Hepatocyte (in vitro differentiated cells): Measurements from ENCODE around the gene IL2RA. TPM values are rescaled to one million over a fixed set of nuclear protein-coding genes. Genes with fewer than 3 reads are reported as not detected.

Source experiments
- DNase-seq: peaks from one replicate; pipeline ENCODE4 v3.0.0-alpha.2; 2016; ENCODE audit warnings: low spot score
- H2AFZ ChIP-seq: fragments of 200-600 bp; sonication (generic); 2 replicates; pipeline ENCODE4 v1.6.0; 2016; ENCODE audit warnings: antibody characterized with exemption, mild to moderate bottlenecking
- H3K27ac ChIP-seq: fragments of 200-600 bp; sonication (generic); 2 replicates; pipeline ENCODE4 v1.5.1; 2016; ENCODE audit warnings: mild to moderate bottlenecking
- H3K27me3 ChIP-seq: fragments of 200-600 bp; sonication (generic); 2 replicates; pipeline ENCODE4 v1.6.1; 2016
- H3K36me3 ChIP-seq: fragments of 200-600 bp; sonication (generic); replicated peaks from 2 replicates; pipeline ENCODE4 v1.5.1; 2016; ENCODE audit warnings: low read depth; ENCODE audit not compliant: insufficient read depth
- H3K4me1 ChIP-seq: fragments of 200-600 bp; sonication (generic); 2 replicates; pipeline ENCODE4 v1.5.1; 2016; ENCODE audit warnings: mild to moderate bottlenecking, moderate library complexity; ENCODE audit not compliant: insufficient read depth
- H3K4me2 ChIP-seq: fragments of 200-600 bp; sonication (generic); 2 replicates; pipeline ENCODE4 v1.6.0; 2016
- H3K4me3 ChIP-seq: fragments of 200-600 bp; sonication (generic); 2 replicates; pipeline ENCODE4 v1.5.1; 2016; ENCODE audit warnings: mild to moderate bottlenecking
- H3K79me2 ChIP-seq: fragments of 200-600 bp; sonication (generic); 2 replicates; pipeline ENCODE4 v1.6.0; 2017; ENCODE audit warnings: mild to moderate bottlenecking
- H3K9me2 ChIP-seq: fragments of 200-600 bp; sonication (generic); replicated peaks from 2 replicates; pipeline ENCODE4 v1.6.0; 2017; ENCODE audit warnings: mild to moderate bottlenecking; ENCODE audit not compliant: insufficient read depth
- H3K9me3 ChIP-seq: fragments of 200-600 bp; sonication (generic); 2 replicates; pipeline ENCODE4 v1.5.1; 2016; ENCODE audit warnings: low read depth, mild to moderate bottlenecking
- H4K20me1 ChIP-seq: fragments of 200-600 bp; sonication (generic); 2 replicates; pipeline ENCODE4 v1.6.0; 2016; ENCODE audit warnings: mild to moderate bottlenecking; ENCODE audit not compliant: insufficient read depth, poor library complexity, severe bottlenecking
- CTCF ChIP-seq: fragments of 200-600 bp; sonication (generic); IDR thresholded peaks from 2 replicates; pipeline ENCODE4 v1.5.1; 2016; ENCODE audit warnings: antibody characterized with exemption, mild to moderate bottlenecking; ENCODE audit not compliant: poor library complexity
- EZH2 ChIP-seq: fragments of 200-600 bp; sonication (generic); IDR thresholded peaks from 2 replicates; pipeline ENCODE4 v1.6.1; 2016; ENCODE audit warnings: antibody characterized with exemption, mild to moderate bottlenecking, borderline replicate concordance
- EZH2phosphoT487 ChIP-seq: fragments of 200-600 bp; sonication (generic); IDR thresholded peaks from one replicate; pipeline ENCODE4 v1.6.1; 2018; ENCODE audit warnings: antibody characterized with exemption, mild to moderate bottlenecking, low read depth, moderate library complexity; ENCODE audit not compliant: unreplicated experiment, severe bottlenecking
- WGBS: methylation state at CpG from one replicate; pipeline ENCODE4 v1.1.6; 2016; ENCODE audit warnings: low lambda C conversion rate; ENCODE audit errors: missing lambda C conversion rate; 5-methylcytosine and 5-hydroxymethylcytosine counted together
- polyA plus RNA-seq: library from polyadenylated mRNA; unstranded; fragments of >200 nt; fragmentation: Nextera tagmentation; extraction: Ambion mirVana; gene quantifications from 2 replicates; pipeline ENCODE4 v1.2.1, GENCODE V29; 2016
- total RNA-seq: library from RNA; depleted of rRNA; stranded (reverse); fragments of >200 nt; gene quantifications from 2 replicates; pipeline ENCODE4 v1.2.3, GENCODE V29; 2014

The IL2RA gene
- total and polyA plus RNA-seq, 2 experiments from 2014 or later = not detected

DNA sequence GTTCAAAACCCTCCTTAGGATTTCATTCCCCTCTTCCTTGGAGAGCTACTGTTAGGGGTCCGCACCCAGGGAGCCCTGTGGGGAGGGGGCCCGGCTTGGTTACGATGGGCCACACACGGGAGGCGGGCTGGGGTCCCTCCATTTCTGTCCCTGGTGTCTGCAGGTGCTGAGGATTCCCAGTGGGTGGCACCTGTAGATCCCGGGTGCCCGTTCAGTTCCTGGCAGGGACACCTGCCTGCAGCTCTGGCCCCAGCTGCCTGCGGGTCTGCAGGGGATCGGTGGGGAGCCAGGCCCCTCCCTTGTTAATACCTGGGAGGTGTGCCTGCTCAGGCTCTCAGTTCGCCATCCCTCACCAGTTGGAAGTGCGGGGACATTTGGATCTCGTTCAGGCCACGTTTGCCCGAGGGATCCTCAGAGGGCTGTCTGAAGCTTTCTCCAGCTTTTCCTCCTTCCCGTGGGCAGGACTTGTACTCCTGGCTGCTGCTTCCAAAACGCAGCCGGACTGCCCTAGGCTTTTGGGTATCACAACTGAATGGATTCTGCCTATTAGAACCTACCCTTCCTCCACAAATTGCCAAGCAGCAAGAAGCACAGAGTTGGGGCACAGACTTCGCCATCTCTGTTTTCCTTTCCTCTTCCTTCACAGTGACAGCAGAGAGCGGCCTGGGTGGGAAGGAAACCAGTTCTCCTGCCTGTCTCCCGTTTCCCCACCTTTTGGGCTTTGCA lies 62.6 kb downstream of the IL2RA start:
- no peak for TF ChIP-seq CTCF
- TF ChIP-seq EZH2phosphoT487 = no peak
- TF ChIP-seq EZH2 = no peak
- H4K20me1 ChIP-seq = no peaks in the 10 kb centered on the region
- no peaks in the 10 kb centered on the region for H3K36me3 ChIP-seq
- no peaks in the 10 kb centered on the region for H3K9me3 ChIP-seq
- H2AFZ ChIP-seq = no peak overlapping the region
- no peak overlapping the region for H3K27ac ChIP-seq
- no peaks in the 10 kb centered on the region for H3K4me1 ChIP-seq
- DNase-seq = no peak
- no peaks in the 10 kb centered on the region for H3K79me2 ChIP-seq
- no peak overlapping the region for H3K4me2 ChIP-seq
- H3K9me2 ChIP-seq = no peaks in the 10 kb centered on the region
- WGBS = 90% methylated on average over 20 of the region's 20 CpGs
- no peak overlapping the region for H3K4me3 ChIP-seq
- H3K27me3 ChIP-seq = no peaks in the 10 kb centered on the region

DNA sequence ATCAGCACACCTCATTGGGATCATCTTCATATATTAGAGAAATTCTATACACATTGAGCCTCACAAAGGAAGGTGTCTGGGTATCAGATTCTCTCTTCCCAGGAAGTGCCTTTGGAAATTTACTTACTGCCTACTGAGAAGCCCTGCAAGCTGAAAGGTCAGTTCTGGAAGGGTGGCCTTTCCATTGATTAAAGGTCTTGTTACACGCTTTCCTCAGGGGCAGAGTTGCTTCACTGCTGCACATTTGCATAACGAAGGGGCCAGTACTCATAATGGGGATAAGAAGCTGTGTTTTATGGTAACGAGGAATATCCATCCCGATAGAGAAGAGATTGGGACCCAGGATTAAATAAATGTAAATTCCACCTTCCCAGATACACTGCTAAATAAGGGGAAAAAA lies 65.5 kb downstream of the IL2RA start:
- no peaks in the 10 kb centered on the region for H3K9me2 ChIP-seq

DNA sequence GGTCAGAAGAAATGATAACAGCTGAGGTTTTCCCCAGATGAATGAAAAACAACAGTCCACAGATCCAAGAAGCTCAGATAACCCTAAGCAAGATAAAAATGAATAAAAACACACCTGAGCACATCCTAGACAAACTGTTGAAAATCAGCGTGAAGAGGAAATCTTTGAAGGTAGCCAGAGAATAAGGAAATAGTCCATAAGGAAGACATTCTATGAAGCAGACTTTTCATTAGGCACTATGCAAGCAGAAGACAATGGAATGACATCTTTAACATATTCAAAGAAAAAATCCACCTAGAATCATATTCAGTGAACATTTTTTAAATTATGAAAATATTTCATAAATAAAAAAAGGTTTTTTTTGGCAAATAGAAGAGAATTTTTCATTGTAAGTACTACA lies 69.8 kb downstream of the IL2RA start:
- H3K27ac ChIP-seq = no peak overlapping the region
- no peaks in the 10 kb centered on the region for H3K4me1 ChIP-seq
- no peak overlapping the region for H3K4me3 ChIP-seq
- H3K9me2 ChIP-seq = no peaks in the 10 kb centered on the region
- no peaks in the 10 kb centered on the region for H4K20me1 ChIP-seq
- no peaks in the 10 kb centered on the region for H3K9me3 ChIP-seq
- WGBS = 97% methylated on average over 1 of the region's 1 CpG
- no peak overlapping the region for H3K4me2 ChIP-seq
- TF ChIP-seq EZH2phosphoT487 = no peak
- no peak for DNase-seq
- no peak overlapping the region for H2AFZ ChIP-seq
- H3K36me3 ChIP-seq = no peaks in the 10 kb centered on the region
- no peaks in the 10 kb centered on the region for H3K27me3 ChIP-seq
- H3K79me2 ChIP-seq = no peaks in the 10 kb centered on the region

More for the DNA sequence above, 65.5 kb downstream of the IL2RA start:
- Histone ChIP-seq H3K4me1 (no peaks in the 10 kb centered on the region), H3K4me3 (no peak overlapping the region), H3K36me3 (no peaks in the 10 kb centered on the region), H3K9me3 (no peaks in the 10 kb centered on the region), H3K79me2 (no peaks in the 10 kb centered on the region), H3K27me3 (no peaks in the 10 kb centered on the region), H3K27ac (no peak overlapping the region), H2AFZ (no peak overlapping the region), H3K4me2 (no peak overlapping the region), H4K20me1 (no peaks in the 10 kb centered on the region)
- TF ChIP-seq EZH2phosphoT487 (no peak), CTCF (no peak), EZH2 (no peak)
- DNase-seq = no peak
- WGBS = 66% methylated on average over 4 of the region's 4 CpGs

- no peak overlapping the region for H3K4me3 ChIP-seq
- H4K20me1 ChIP-seq = no peaks in the 10 kb centered on the region
- no peaks in the 10 kb centered on the region for H3K36me3 ChIP-seq
- no peaks in the 10 kb centered on the region for H3K27me3 ChIP-seq
- no peak overlapping the region for H3K4me2 ChIP-seq
- H3K27ac ChIP-seq = no peak overlapping the region
- H3K9me2 ChIP-seq = no peaks in the 10 kb centered on the region
- no peak overlapping the region for H2AFZ ChIP-seq
- TF ChIP-seq EZH2phosphoT487 (no peak), EZH2 (no peak), CTCF (no peak)
- no peaks in the 10 kb centered on the region for H3K4me1 ChIP-seq
- no peak for DNase-seq
- no peaks in the 10 kb centered on the region for H3K9me3 ChIP-seq
- H3K79me2 ChIP-seq = no peaks in the 10 kb centered on the region
Observed at GRCh38 chr10:5991708-5992107, 70.5 kb downstream of the IL2RA start.
